Pons (tissue), 1 donor: ENCODE measurements around the gene NOS1AP.

Experiments used
- DNase-seq: peaks from one replicate; pipeline ENCODE4 v3.0.0-alpha.2; 2016; ENCODE audit warnings: low spot score

Gene NOS1AP

DNA sequence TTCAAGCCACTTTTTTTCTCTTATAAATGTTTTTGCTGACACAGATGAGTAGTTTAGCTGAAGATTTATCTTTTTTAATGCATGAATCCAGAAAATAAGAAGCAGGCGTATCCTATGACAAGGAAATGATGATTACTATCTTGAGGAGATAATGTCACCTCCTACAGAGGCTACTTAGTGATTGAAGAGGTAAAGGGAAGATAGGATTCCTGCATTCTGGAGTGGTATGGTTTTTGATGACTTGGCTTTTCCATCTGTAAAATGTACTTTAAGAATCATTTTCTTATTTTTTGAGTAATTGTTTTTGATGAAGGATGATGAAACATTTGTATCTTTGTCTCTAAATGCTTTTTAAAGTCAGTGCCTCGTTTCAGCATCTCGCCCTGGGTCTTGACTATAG is 184.3 kb downstream of the NOS1AP start:
- no peak for DNase-seq

DNA sequence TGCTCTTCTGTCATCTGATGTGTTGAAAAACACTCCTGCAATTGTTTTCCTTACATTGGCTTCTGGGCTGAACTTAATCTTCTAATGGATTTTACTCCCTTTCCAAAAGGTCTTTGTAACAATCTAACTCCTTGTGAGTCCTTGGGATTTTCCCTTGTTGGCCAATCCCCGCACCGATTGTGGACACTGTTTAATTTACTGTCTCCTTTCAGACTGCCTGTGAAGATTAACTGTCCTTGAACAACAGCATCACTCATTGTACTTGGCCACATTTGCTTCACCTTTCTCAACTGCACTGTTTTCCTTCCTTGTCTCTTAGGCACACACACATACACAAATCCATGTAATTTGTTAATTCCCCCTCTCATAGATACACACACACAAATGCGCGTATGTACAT is 186.8 kb downstream of the NOS1AP start:
- DNase-seq, result no peak

DNA sequence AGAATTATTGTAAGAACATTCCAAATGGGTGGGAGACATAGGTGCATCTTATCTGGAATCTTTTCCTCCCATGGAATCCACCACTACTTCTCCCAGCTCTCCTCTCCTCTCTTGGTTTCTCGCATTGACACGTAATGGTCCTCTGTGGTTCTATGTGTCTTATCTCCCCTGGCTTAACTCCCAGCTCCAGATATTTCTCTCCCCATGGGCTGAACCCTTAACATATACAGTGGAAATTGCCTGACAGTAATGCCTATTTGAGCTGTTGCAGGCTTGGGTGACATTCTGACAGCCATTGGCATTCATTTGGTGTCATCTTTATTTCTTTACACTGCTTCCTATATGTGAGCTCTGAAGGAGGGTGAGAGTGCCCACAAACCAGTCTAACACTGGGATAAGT is 188.9 kb downstream of the NOS1AP start:
- DNase-seq, result no peak

DNA sequence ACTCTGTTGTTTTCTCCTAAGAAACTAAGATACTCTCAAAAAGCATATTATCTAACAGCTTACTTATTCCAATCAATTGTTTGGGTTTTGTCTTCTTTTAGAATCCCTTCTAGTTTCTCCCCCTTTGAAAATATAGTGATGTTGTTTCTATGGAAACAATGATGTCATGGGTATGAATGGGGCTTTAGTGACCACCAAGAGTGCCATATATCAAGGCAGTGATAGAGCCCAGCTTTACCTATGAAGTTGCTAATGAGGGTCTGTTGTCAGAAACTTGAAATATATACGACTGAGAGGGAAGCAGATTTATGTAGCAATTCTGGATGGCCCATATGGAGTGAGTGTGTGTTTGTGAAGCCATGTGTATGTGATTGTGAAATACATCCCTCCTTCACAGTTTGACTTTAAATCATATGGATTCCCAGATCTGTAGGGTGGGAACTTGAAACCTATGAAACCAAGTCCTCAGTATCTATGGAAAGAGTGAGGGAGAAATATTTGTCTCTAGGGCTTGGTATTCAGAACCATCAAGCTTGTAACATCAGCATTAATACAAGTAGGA is 190.5 kb downstream of the NOS1AP start:
- DNase-seq, result no peak

DNA sequence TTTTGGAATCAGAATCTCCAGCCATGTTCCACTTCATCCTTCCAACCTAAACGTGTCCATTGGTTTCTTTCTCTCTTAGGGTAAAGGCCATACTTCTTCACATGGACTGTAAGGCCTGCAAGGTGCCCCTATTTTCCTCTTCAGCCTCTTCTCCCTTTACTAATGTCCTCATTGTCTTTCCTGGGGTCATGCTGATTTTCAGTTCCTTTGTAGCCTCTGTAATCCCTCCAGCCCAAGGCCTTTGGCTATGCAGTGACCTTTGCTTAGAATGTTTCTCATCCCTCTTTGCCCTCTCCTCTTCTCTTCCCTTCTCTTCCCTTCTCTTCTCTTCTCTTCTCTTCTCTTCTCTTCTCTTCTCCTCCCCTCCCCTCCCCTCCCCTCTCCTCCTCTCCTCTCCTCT is 194.6 kb downstream of the NOS1AP start:
- no peak for DNase-seq

DNA sequence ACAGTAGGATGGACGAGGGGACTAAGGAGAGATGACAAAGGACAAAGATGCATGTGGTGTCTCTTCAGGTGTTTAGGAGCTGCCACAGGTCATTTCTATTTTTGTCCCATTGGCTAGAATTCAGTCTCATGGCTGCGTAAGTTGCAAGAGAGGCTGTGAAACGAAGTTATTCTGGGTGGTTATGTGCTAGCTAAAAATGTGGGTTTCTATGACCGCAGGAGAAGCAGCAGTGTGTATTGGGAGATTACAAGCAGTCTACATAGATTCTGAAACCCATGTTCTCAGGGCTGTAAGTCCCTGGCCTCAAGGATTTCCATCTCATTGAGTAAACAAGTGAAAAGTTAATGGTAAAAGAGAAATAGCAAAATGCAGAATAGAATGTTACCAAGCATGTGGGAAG is 196.5 kb downstream of the NOS1AP start:
- no peak for DNase-seq

DNA sequence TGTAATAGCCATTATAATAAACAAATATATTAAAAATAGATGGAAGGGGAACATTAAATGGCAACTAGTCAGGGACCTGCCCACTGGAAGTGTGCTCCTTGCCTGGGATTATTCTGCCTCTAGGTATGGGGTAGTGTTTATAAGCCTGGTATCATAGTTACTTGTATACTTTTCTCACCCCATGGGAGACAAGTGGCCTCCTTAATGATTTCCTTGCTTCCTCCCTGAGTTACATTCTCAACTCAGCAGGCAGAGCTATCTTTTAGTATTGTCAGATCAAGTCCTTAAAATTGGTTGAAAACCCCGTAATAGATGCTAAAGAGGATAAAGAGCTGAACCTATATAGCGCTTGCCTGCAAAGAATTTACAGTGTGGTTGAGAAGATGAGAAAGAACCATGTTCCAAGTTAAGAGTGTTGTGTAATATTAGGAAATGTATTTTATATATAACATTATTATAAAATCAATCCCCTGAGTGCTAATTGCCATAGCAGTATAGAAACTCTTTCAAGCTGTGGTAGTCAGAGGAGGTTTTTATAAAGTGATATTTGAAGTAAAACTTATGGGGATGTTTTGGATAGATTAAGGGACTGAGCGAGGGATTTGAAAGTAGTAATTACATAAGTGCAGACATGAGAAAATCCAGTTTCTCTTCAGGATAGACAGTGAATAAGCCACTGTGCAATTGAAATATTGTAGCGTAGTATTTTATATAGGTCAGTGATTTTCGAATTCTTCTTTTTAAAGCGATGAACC is 200.7 kb downstream of the NOS1AP start:
- DNase-seq, result no peak

DNA sequence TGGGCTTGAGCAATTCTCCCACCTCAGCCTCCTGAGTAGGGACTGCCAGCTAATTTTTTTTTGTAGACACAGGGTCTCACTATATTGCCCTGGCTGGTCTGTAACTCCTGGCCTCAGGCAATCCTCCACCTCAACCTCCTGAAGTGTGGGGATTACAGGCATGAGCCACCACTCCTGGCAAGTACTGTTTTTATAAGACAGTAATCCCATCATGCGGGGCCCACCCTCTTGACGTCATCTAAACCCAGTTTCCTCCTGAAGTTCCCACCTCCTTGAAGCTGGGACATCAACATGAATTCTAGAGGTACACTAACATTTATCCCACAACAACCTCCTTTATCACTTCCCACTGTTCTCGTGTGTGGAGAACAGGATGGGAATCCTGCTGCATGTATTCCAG is 202.5 kb downstream of the NOS1AP start:
- no peak for DNase-seq

DNA sequence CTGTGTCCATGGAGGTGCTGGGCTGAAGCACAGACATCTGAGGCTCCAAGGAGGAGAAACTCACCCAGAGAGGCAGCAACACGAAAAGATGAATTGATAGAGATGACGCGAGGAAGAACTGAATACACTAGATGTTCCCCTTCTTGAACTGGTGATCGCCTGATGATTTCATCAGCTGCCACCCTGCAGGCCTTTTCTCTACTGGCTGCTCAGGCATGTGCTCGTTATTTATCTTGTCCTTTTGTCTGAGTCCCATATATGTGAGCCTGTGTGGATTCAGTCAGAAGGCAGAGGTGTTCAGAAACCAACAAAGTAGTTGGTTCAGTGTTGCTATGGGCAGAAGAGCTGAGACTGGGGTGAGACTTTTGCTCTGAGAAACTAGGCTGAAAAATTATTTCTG is 202.9 kb downstream of the NOS1AP start:
- no peak for DNase-seq

DNA sequence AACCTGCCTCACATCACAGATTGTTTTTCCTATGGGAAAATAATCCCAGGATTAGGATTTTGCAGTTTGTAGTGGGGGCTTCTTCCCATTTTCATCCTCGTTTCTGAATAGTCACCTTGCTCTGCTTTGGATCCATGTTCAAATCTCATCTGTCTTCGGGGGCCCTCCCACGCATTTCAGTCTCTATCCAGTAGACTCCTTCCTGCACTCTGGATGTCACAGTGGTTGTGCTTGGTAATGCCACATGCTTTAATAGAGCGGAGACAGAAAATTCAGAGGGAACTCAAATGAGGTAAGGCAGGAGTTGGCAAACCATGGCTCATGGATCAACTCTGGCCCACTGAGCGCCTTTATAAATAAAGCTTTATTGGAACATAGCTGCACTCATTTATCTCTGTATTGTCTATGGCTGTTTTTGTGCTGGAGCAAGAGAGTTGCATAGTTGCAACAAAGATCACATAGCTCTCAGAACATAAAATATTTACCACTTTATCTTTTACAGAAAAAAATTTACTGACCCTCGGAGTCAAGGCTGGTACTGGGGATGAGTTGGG is 206.2 kb downstream of the NOS1AP start:
- DNase-seq, result no peak

DNA sequence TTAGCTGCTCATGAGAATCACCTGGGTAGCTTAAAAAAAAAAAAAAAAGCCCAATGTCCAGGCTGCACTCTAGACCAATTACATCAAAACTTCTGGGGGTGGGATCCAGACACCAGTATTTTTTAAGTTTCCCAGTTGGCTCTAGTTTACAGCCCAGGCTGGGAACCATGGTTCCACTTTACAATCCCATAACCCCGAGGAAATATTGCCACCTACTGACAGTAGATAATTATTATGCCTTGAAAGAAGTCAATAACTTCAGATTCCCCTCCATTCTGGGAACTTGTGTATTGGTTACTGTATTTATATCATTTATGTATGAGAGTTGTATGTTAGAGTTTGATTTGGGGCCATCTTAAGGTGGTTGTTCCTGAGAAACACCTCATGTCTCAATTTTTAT is 207.0 kb downstream of the NOS1AP start:
- DNase-seq, result peak; percentile 64

DNA sequence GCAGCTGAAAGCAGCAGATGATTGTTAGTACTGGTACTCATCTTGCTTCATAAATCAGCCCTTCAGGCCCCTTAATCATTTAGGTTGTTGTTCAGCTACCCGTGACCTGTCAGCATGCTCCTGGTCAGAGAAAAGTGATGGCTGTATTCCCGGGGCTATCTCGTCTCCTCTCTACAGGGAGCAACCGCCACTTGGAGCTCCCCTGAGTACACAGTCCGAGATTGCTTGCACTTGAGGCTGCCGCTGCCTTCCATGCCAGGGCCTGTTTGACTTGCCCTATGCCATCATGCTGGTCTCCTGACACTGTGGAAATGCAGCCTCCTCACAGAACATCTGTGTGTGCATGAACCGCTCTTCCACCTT is 209.6 kb downstream of the NOS1AP start:
- no peak for DNase-seq

DNA sequence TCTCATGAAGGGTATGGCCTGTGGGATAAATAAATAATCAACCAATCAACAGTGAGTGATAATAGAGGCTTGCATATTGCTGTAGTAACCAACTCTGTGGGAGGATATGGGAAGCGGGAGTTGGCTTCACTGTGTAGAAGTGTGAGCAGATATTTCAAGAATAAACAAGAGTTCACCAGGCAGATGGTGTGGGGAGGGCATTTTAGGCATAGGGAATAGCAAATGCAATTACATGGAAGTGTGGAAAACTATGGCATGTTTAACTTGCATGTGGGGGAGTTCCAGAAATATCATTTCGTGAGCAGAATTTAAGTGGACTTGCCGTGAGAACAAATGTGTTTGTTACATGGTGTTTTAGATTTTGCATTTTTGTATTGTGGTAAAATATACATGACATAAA is 211.9 kb downstream of the NOS1AP start:
- DNase-seq, result no peak

DNA sequence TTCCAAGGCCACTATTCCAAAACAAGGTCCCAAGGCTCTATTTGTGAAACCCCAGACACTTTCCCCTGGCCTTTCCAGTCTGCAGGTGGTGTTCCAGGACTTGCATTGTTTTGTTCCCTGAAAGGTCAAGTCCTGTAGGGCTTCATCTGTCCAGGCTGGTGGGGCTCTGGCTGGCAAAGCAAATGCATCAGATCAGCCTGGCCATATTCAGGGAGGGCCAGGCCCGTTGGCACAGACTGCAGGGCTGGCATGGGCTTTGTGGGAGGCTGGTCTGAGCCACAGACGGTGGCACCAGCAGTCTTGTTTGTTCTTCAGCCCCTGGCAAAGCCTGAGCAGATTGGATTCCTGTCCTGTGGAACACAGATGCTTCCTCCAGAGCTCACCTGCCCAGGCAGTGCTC is 214.2 kb downstream of the NOS1AP start:
- peak; percentile 15 for DNase-seq

DNA sequence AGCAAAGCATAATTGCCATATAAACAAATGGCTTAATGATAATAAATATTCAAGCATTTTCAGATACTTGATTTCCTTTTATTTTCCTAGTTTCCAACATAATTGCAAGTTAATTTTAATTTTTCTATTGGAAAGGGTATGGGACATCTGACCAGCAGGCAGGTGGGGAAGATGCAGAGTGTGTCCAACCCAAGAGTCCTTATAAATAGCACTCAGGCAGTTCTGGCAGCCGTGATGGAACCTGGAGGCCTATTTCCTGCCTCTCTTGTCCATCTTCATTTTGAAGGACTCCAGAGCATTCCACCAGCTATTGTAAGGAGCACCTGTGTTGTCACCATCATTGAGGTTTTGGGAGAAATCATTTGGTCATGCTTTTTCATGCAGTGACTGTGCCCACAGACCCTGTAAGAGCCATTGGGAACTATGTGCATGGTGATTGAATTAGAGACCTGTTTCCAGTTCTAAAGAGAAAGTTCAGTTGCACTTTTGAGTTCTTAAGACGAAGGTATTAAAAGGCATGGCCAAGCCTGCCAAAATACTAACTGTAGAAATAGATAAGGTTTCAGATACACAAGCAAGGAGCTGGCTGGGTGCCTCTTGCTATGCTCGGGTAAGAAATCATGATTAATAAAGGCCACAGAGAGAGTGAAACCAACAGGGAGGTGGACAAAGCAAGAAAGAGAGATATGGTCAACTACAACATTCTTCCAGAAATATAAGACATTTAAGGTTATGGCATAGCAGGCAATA is 214.9 kb downstream of the NOS1AP start:
- no peak for DNase-seq

DNA sequence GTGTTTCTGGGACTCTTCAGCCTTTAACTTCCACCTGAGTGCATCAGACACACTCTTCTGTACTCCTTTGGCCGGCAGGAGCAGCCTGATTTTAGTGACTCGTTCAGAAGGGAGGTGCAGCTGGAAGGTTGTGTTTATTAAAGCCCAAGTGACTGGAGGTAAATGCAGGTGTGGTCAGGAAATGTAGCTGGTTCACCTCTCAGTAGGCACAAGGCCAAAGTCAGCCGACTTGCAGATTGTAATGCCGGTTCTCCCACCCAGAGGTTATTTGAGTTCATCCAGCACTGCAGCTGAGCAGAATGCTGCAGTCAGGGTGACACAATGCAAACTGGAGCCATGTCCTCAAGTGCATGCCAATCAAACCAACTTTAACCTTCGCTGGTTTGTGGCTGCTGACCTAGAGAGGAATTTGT is 215.7 kb downstream of the NOS1AP start:
- DNase-seq, result no peak

DNA sequence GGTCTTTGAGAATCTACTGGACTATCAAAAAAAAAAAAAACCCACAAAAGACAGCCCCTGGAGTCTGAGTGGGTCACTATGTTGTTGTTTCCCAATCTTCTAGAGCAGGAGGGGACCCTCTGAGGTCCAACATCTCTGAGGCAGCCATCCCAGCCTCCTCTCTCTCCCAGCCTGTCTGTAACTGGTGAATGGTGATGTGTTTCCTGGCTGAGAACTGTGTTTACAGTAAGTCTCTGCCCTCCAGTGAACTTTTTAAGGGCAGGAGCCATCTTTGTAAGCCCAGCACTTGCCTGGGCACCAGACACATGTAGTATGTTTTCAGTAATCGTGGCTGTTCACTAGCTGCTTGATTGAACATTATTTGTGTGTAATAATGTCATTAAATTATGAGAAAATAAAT is 221.5 kb downstream of the NOS1AP start:
- DNase-seq, result no peak

DNA sequence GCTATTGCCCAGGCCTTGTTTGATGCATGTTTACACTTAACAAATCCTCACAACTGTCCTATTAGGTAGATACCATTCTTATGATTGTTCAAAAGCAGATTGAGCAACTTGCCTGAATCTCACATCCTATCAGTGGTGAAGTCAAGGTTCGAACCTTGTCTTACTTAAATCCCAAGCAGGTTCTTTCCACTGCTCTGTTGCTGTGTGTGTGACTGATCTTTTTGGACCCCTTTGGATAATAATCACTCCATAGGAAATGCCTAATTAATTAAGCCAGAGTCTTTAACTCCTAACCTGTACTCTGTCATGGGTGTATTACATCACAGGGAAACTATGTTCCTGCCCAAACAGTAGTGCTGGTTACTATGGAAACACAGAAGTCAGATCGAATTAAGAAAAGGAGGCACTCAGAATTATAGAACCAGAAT is 222.9 kb downstream of the NOS1AP start:
- no peak for DNase-seq

DNA sequence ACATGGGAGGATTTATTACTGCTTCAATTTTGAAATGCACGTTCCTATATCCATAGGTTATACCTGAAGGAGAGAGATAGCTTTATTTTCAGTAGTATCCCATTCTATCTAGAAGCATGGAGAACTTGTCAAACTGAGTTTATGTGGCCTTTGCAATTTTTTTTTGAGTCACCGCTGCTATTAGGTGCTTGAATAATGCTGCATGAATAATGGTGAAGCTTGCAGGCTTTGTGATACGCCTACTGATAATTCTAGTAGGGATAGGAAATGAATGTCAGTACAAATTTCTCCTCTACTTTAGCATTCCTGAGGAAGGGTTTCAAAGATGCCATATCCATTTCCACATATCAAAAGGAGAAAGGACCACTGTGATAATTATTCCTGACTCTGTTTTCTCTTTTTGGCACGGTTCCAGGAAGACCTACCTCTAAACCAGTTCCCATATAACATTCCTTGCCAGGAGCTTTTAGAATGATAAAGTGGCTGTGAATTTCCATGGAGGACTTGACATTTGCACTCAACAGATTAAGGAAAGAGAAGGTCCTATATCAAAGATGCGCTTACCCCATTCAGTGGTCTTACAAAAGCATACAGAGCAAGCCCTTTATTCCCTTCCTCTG is 223.7 kb downstream of the NOS1AP start:
- DNase-seq, result no peak

DNA sequence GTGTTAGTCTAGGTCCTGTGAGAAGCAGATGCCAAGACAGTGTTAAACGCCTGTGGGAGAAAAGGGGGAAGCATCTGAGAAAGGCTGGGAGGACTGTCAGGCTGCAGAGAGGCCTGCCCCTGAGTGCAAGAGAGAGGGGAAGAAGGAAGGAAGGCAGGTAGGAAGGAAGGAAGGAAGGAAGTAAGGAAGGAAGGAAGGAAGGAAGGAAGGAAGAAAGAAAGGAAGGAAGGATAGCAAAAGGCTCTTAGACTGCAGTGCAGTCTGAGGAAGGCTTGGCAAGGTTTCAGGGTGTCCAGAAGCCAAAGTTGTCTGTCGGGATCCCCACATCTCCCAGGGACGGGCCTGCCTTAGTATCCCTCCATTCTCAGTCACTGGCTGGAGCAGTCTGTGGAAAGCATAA is 224.5 kb downstream of the NOS1AP start:
- no peak for DNase-seq

DNA sequence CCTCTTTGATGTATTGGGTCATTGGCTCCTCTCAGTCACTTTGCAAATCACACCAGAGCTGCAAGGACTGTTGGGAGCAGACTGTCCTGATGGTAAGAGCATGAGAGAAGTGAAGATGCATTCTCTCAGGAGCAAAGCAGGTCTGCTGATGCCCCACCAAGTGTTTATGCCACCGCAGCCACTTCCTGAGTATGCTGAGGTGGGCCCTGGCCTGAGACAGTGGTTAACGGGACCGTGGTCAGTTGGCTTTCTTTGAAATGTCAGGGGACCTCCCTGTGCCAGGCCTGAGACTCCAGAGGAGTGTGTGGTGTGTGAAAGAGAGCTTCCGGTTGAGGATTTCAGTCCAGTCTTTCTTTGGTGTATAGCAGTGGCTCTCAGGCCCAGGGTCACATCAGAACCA is 227.7 kb downstream of the NOS1AP start:
- DNase-seq, result no peak

DNA sequence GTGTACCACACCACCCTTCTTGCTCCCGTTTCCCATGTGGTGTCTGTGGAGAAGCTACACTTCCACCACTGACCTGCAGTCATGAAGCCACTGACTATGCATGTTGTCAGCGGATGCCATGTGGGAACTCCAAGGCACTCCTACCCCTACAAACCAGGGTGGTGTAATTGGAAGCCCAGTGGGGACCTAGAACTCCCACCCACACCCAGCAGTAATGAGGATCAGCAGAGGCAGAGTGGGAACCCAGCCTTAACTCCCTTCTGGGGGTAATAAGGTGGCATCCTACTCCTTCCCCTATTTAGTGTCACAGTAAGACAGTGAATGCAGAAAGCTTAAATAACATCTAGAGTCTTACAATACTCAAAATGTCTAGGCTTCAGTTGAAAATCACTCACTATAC is 228.8 kb downstream of the NOS1AP start:
- no peak for DNase-seq

DNA sequence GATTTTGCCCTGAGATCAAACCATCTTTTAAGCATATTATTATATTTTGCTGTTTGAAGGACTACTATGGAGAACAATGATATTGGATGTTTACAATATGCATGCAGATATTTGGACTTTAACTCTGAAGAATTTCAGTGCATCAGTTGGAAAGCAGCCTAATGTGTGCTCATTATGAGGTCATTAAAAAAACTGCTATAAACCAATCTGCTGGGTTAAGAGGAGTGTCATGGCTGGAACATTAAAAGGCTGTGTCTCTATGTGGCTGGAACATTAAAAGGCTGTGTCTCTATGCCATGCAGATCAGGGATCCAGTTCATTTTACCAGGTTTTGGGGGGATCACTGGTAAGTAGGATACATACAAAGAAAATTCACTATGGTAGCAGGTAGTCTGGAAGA is 229.5 kb downstream of the NOS1AP start:
- DNase-seq, result no peak
